NCI-H128 (cell line): ENCODE results near the gene KLK7.

Source experiments
- DNase-seq: peaks from one replicate; lab custom pipeline; 2025; ENCODE audit not compliant: unreplicated experiment; lab: John Stamatoyannopoulos, UW

KLK7 gene

DNA sequence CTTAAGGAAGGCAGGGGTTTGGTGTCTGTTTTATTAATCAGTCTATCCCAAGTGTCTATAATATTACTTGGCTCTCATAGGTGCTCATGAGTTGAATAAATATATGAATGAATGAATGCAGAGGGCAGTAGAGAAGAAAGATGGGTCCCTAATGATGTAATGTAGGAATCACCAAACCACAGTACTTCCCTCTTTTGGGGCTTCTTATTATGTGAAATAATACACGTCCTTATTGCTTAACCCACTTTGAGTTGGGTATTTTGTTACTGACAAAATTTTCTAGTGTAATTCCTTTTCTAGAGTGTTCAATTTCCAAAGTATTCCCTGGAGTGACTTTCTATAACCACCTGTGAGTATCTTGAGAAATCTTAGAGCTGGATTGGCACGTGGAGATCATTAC lies 44.1 kb downstream of the KLK7 start:
- no peak for DNase-seq

DNA sequence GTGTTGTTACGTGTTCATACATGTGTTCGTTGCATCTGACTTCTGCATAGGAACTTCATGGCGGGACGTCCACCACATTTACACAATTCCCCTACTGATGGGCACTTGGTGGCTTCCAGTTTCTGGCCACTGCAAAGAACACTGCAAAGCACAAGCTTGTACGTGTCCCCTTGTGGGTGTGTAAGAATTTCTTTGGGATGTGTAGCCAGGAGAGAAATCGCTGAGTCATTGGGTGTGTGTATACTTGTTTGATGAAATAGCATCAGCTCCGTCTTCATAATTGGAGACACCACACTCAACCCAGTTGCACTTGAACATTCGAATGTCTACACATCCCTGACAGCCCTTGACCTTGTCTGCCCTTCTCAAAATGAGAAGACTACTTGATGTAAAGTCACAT lies 50.1 kb downstream of the KLK7 start:
- DNase-seq, result no peak

DNA sequence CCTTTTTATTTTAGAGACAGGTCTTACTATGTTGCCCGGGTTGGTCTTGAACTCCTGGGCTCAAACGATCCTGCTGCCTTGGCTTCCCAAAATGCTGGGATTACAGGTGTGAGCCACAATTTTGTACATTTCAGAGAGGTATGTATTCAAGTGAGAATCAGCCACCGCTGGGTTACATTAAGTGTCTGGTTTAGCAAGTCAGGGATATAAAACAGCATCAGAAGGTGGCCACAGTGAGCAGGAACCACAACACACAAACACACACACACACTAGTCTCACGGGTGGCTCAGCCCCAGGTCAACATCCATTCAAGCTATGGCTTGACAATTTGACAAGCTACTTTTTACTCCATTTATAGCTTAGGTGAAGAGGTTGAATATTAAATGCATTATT lies 51.0 kb downstream of the KLK7 start:
- no peak for DNase-seq

DNA sequence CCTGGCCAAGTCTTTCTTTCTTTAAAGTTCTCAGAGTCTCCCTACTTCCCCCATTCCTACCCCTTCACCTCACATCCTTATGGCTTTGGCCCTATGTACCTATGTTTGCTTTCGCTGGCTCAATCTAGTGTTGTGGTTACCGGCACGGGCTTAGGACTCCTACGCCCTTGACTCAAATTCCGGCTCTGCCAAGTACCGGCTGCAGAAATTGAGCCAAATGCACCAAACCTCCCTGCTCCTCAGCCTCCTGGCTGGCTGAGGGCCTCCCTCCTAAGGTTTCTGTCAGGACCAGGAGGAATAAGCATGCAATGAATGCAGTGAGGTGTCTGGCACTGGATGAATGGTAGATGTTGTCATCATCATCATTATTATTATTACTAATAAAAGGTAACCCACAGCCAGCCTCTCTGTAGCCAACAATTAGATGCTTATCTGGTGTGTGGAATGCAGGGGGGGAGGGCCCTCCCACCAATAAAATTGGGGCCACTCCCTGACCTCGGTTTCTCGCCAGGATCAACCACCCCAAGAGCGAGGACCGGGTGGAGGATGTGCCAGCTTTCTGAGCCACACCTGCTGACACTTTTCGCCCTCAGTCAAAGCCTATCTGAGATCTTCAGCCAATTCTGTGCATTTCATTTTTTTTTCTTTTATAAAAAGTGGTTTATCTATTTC lies 51.6 kb downstream of the KLK7 start:
- DNase-seq, result no peak

DNA sequence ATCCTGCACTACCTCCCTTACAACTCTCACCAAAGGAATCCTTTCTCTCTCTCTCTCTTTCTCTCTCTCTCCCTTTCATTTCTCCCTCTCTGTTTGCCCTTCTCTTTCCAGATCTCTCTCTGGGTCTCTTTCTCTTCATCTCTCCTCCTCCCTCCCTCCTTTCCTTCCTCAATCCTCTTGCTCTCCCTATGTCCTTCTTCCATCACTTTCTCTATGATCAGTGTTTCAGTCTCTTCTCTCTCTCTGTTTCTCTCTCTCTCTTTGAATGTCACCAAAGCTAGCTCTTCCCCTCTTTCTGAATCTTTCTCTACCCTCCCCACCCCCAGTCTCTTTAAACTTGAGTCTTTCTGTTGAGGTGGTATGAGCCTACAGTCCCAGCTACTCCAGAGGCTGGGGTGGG lies 52.7 kb downstream of the KLK7 start:
- DNase-seq, result no peak

DNA sequence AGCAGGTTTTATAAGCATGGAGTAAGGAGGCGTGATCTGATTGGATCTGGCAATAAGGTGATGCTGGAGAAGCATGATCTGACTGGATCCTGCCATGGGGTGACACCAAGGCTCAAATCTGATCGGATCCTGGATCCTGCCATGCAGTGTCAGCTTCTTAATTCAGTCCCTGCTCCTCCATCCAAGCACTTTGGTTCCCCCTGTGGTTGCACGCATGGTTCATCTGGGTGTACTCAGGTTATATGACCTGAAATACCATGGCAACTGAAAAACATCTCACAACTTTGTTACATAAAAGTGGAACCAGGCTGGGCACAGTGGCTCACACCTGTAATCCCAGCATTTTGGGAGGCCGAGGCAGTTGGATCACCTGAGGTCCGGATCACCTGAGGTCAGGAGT lies 54.9 kb downstream of the KLK7 start:
- DNase-seq, result no peak
